ENCODE data around the gene EPHA6.
"Not testable (repeated sequence)": the region's sequence is repeated elsewhere in the genome, so short reads cannot be mapped to it uniquely, and the experiment has no call there.

Gene EPHA6

GRCh38 chr3:96931119-96931862, 116.9 kb downstream of the EPHA6 start:
- no peak for FAIRE-seq

DNA sequence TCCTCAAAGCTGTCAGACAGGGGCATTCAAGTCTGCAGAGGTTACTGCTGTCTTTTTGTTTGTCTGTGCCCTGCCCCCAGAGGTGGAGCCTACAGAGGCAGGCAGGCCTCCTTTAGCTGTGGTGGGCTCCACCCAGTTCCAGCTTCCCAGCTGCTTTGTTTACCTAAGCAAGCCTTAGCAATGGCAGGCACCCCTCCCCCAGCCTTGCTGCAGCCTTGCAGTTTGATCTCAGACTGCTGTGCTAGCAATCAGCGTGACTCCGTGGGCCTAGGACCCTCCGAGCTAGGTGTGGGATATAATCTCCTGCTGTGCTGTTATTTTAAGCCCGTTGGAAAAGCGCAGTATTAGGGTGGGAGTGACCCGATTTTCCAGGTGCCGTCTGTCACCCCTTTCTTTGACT, 127.7 kb downstream of the EPHA6 start:
- not testable (repeated sequence) for FAIRE-seq

GRCh38 chr3:96958856-96959255, 144.5 kb downstream of the EPHA6 start:
- no peak for FAIRE-seq

- FAIRE-seq: peak; percentile 6
Observed at GRCh38 chr3:96959474-96959873, 145.1 kb downstream of the EPHA6 start.

DNA sequence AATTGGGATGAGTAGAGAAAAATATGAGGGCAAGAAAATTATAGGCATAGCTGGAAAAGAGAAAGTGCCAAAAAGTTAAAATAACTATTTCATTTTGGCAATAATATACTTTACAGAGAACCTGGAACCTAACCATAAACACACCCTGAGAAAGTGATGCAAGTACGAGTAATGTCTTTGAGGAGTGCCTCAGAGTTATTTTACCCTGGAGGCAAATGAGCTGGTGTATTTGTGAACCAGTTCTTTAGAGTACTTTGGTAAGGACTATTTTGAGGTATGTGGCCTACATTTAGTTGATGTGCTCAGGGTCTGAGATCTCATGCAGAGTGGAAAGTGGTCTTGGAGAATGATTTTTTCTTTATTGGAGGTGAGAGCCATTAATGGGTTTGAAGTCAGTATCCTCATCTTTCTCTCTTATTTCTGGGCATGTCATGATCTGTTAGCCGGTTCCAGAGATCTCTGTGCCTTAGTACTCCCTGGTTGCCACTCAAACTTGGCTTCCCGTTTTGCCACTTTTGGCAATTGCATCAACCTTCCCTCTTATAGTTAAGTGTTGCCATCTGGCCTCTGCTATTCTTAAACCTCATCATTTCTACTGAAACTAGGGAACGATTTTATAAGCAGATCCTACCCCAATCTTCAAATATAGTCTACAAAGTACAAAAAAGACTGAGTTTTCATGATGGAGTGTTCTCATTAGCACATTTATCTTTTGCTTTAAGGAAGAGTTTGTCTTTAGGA, 145.7 kb downstream of the EPHA6 start:
- no peak for FAIRE-seq

GRCh38 chr3:96960661-96961330, 146.4 kb downstream of the EPHA6 start:
- no peak for FAIRE-seq

- FAIRE-seq: no peak
Observed at GRCh38 chr3:96961576-96961975, 147.2 kb downstream of the EPHA6 start.

- FAIRE-seq: no peak
Observed at GRCh38 chr3:96966181-96966929, 152.0 kb downstream of the EPHA6 start.

DNA sequence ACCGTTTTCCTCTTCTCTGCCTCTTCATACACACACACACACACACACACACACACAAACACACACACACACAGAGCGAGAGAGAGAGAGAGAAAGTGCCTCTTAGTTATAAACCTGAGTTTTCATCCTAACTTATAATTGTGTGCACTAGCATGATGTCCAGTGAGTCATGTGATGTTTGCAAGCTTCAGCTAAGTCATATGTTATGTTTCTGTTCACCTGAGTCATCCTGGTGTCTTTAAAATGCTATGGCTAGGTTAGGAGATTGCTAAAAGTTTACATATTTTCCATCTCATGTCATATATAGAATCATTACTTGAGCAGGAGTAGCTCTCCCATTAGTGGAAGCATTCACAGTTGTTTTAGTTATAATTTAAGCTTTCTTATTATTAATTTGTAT, 155.8 kb downstream of the EPHA6 start:
- FAIRE-seq: no peak

- no peak for FAIRE-seq
Observed at GRCh38 chr3:96977671-96978070, 163.3 kb downstream of the EPHA6 start.

GRCh38 chr3:96983716-96984115, 169.3 kb downstream of the EPHA6 start:
- not testable (repeated sequence) for FAIRE-seq

- FAIRE-seq: no peak
Observed at GRCh38 chr3:96986241-96986640, 171.8 kb downstream of the EPHA6 start.

- no peak for FAIRE-seq
Observed at GRCh38 chr3:96991231-96991630, 176.8 kb downstream of the EPHA6 start.

DNA sequence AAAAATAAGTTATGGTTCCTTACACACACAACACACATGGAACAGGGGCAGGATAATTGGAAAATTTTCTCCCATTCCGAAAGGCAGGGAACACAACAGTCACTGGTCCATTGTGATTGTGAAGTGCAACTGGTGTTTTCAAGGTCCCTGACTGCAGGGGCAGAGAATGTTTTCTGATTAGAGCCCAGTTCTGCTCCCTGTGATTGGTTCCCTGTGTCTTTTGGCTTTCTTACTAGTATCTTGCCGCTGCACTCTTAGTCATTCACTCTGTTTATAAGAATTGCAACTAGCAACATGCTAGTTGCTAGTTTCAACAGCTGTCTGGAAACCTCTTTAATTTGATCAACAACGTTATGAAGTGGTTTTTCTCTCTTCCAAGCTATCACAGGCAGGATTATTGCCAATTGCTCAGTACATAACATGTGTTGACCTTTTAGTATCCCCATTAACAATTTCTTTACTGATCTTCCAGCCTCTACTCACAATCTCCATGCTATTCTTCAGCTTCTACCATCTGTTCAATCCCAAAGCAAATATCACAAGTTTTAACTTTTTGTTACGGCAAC, 177.5 kb downstream of the EPHA6 start:
- no peak for FAIRE-seq

- FAIRE-seq: no peak
Observed at GRCh38 chr3:96994988-96995387, 180.6 kb downstream of the EPHA6 start.

DNA sequence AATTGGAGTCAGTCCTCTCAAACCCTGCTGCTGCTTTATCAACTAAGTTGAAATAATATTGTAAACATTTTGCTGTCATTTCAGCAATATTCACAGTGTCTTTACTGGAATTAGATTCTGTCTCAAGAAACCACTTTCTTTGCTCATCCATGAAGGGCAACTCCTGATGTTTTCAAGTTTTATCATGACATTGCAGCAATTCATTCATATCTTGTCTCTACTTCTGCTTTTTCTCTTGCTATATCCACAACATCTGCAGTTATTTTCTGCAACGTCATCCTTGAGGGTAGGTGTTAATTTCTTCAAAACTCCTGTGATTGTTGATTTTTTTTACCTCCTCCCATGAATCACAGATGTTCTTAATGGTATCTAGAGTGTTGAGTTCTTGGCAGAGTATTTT, 181.6 kb downstream of the EPHA6 start:
- FAIRE-seq: no peak

GRCh38 chr3:97001611-97002010, 187.2 kb downstream of the EPHA6 start:
- no peak for FAIRE-seq

GRCh38 chr3:97009427-97010019, 195.1 kb downstream of the EPHA6 start:
- no peak for FAIRE-seq

DNA sequence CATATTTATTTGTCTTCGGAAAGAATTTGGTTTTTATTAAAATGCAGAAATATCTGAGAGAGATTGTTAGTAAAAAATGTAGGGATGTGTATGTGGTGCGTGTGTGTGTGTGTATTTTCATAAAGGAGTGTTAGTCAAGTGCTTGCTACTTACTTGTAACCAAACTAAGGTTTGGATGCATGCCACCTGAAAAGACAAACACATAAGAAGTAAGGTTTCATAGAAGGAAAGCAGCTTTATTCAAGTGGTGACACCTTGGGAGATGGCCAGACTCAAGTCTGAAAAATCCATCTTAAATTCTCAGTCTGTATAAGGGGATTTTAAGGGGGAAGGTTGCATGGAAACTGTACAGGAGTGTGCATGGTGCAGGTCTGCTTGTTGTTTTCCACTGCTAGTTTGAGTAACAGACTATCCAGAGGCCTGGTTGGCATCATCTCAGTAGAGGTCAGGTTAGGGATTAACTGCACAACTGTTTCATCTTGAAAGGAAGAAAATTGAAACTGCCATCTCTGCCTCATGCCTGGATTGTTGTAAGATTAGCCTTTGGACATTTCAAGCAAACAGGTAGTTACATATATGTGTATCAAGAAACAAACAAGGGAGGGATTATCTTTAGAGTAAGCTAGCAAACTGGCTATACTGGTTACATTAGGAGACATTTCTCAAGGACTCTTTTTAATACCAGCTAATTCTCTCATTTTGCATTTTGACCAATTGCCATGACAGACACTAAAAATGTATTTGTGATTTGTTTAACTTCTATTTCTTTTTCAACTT, 196.7 kb downstream of the EPHA6 start:
- FAIRE-seq: no peak

DNA sequence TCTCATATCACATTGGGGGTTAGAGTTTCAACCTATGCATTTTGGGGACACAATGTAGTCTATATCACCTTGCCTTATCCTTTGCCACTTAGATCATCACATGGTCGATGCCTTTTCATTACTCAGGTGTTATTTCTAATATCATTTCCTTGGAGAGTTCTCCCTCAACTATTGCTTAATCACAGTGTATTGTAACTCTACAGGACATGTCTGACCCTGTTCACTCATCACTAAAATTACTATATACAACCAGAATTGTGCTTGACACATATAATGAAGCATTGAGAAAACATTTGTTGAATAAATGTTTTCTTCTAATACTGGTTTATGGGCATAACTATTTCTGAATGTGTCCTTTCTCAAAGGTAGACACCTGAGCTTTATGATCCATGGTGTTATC, 207.4 kb downstream of the EPHA6 start:
- FAIRE-seq: no peak

DNA sequence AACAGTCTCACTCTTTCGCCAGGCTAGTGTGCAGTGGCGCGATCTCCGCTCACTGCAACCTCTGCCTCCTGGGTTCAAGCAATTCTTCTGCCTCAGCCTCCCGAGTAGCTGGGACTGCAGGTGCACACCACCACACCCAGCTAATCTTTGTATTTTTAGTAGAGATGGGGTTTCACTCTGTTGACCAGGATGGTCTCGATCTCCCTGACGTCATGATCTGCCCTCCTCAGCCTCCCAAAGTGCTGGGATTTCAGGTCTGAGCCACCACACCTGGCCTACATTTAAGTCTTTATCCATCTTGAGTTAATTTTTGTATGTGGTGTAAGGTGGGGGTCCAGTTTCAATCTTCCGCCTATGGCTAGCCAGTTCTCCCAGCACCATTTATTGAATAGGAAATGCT, 211.2 kb downstream of the EPHA6 start:
- not testable (repeated sequence) for FAIRE-seq

GRCh38 chr3:97029972-97030371, 215.6 kb downstream of the EPHA6 start:
- FAIRE-seq: no peak

Measured in G401.6 (cell line).